GM23338 (cell line): Measurements from ENCODE around the gene CHST12. TPM values are rescaled to one million over a fixed set of nuclear protein-coding genes. Genes with fewer than 3 reads are reported as not detected.

Source experiments
- ATAC-seq: fragments of 200-7000 bp; cut with Tn5 transposase; 3 replicates; pipeline ENCODE4 v1.9.1; 2020
- DNase-seq: peaks from one replicate; pipeline ENCODE4 v3.0.0-alpha.2; 2015; ENCODE audit warnings: low spot score
- H2AFZ ChIP-seq: fragments of 200-600 bp; sonication (generic); 2 replicates; pipeline ENCODE4 v1.8.0; 2016; ENCODE audit warnings: antibody characterized with exemption, mild to moderate bottlenecking, moderate library complexity
- H3F3A ChIP-seq: fragments of 200-600 bp; sonication (generic); replicated peaks from 2 replicates; pipeline ENCODE4 v1.8.0; 2017; ENCODE audit warnings: antibody characterized with exemption, mixed run types, low read depth
- H3K27ac ChIP-seq: fragments of 200-600 bp; sonication (generic); 2 replicates; pipeline ENCODE4 v1.6.1; 2016; ENCODE audit warnings: low read depth
- H3K27me3 ChIP-seq: fragments of 200-600 bp; sonication (generic); 2 replicates; pipeline ENCODE4 v1.8.0; 2016; ENCODE audit warnings: mild to moderate bottlenecking, mixed run types, moderate library complexity; ENCODE audit not compliant: insufficient read depth
- H3K36me3 ChIP-seq: fragments of 200-600 bp; sonication (generic); 2 replicates; pipeline ENCODE4 v1.8.0; 2016; ENCODE audit warnings: mild to moderate bottlenecking; ENCODE audit not compliant: insufficient read depth
- H3K4me1 ChIP-seq: fragments of 200-600 bp; sonication (generic); 2 replicates; pipeline ENCODE4 v1.8.0; 2016; ENCODE audit warnings: mild to moderate bottlenecking, moderate library complexity; ENCODE audit not compliant: insufficient read depth
- H3K4me2 ChIP-seq: fragments of 200-600 bp; sonication (generic); 2 replicates; pipeline ENCODE4 v1.7.1; 2017; ENCODE audit warnings: mixed run types
- H3K4me3 ChIP-seq: fragments of 200-600 bp; sonication (generic); 2 replicates; pipeline ENCODE4 v1.6.1; 2016; ENCODE audit warnings: mixed run types
- H3K79me2 ChIP-seq: fragments of 200-600 bp; sonication (generic); replicated peaks from 2 replicates; pipeline ENCODE4 v1.8.0; 2017; ENCODE audit warnings: mild to moderate bottlenecking; ENCODE audit not compliant: insufficient read depth
- H3K9me2 ChIP-seq: fragments of 200-600 bp; sonication (generic); 2 replicates; pipeline ENCODE4 v1.8.0; 2017; ENCODE audit not compliant: insufficient read depth
- H4K20me1 ChIP-seq: fragments of 200-600 bp; sonication (generic); replicated peaks from 2 replicates; pipeline ENCODE4 v1.8.0; 2017; ENCODE audit warnings: mild to moderate bottlenecking; ENCODE audit not compliant: insufficient read depth
- H3K27ac Mint-ChIP-seq: 2 replicates; pipeline ENCODE4 v1.8.0; 2020; ENCODE audit warnings: inconsistent platforms, mild to moderate bottlenecking, moderate library complexity, mixed read lengths
- H3K27me3 Mint-ChIP-seq: 3 replicates; pipeline ENCODE4 v1.8.0; 2022; ENCODE audit warnings: low read depth, mild to moderate bottlenecking, moderate library complexity, mixed read lengths, inconsistent platforms; ENCODE audit not compliant: insufficient read depth, poor library complexity
- H3K36me3 Mint-ChIP-seq: 3 replicates; pipeline ENCODE4 v1.8.0; 2021; ENCODE audit warnings: low read depth, mild to moderate bottlenecking, inconsistent platforms, moderate library complexity, mixed read lengths
- H3K4me1 Mint-ChIP-seq: 3 replicates; pipeline ENCODE4 v1.8.0; 2020; ENCODE audit warnings: mild to moderate bottlenecking, inconsistent platforms, mixed read lengths
- H3K4me3 Mint-ChIP-seq: 3 replicates; pipeline ENCODE4 v1.8.0; 2021; ENCODE audit warnings: moderate library complexity, mild to moderate bottlenecking, inconsistent platforms, mixed read lengths
- H3K9me3 Mint-ChIP-seq: 3 replicates; pipeline ENCODE4 v1.8.0; 2020; ENCODE audit warnings: moderate library complexity, mild to moderate bottlenecking, inconsistent platforms, mixed read lengths
- CREB1 ChIP-seq: fragments of 250-450 bp; sonication (Bioruptor Pico); IDR thresholded peaks from 2 replicates; pipeline ENCODE4 v1.5.0; 2020; ENCODE audit warnings: low read depth, mild to moderate bottlenecking, moderate library complexity
- EZH2 ChIP-seq: fragments of 200-600 bp; sonication (generic); IDR thresholded peaks from one replicate; pipeline ENCODE4 v1.8.0; 2017; ENCODE audit warnings: antibody characterized with exemption, mild to moderate bottlenecking, low read depth; ENCODE audit not compliant: unreplicated experiment
- EZH2phosphoT487 ChIP-seq: fragments of 200-600 bp; sonication (generic); IDR thresholded peaks from one replicate; pipeline ENCODE4 v1.8.1; 2018; ENCODE audit warnings: antibody characterized with exemption; ENCODE audit not compliant: unreplicated experiment
- JUNB ChIP-seq: IDR thresholded peaks from one replicate; pipeline ENCODE4 v1.6.1; 2016; ENCODE audit warnings: antibody characterized with exemption; ENCODE audit not compliant: unreplicated experiment
- NANOG ChIP-seq: IDR thresholded peaks from 2 replicates; pipeline ENCODE4 v1.6.1; 2016; ENCODE audit warnings: antibody characterized with exemption, borderline replicate concordance
- POLR2AphosphoS5 ChIP-seq: IDR thresholded peaks from 2 replicates; pipeline ENCODE4 v1.6.1; 2016; ENCODE audit warnings: antibody characterized with exemption, low read depth
- STAT1 ChIP-seq: IDR thresholded peaks from one replicate; pipeline ENCODE4 v1.6.1; 2016; ENCODE audit warnings: antibody characterized with exemption; ENCODE audit not compliant: unreplicated experiment
- ZNF114 ChIP-seq: fragments of 250-450 bp; sonication (Bioruptor Pico); IDR thresholded peaks from 2 replicates; pipeline ENCODE4 v1.5.0; 2020; ENCODE audit warnings: mild to moderate bottlenecking, moderate library complexity
- ZNF331 ChIP-seq: fragments of 250-450 bp; sonication (Bioruptor Pico); IDR thresholded peaks from 2 replicates; pipeline ENCODE4 v1.5.0; 2020; ENCODE audit warnings: low read depth, mild to moderate bottlenecking, moderate library complexity
- polyA plus RNA-seq: library from polyadenylated mRNA; unstranded; fragments of >200 nt; fragmentation: Nextera tagmentation; extraction: Ambion mirVana; gene quantifications from 2 replicates; pipeline ENCODE4 v1.2.1, GENCODE V29; 2016
- total RNA-seq: library from RNA; depleted of rRNA; stranded (reverse); fragments of >200 nt; shearing (Covaris generic); gene quantifications from 2 replicates; pipeline ENCODE4 v1.2.3, GENCODE V29; 2014
- TF ChIP-seq, protein P1 (sequence below): IDR thresholded peaks from 2 replicates; pipeline ENCODE4 v1.6.1; 2016; ENCODE audit warnings: antibody characterized with exemption
- TF ChIP-seq, protein P2 (sequence below): fragments of 250-450 bp; sonication (Bioruptor Pico); IDR thresholded peaks from 2 replicates; pipeline ENCODE4 v1.5.0; 2020; ENCODE audit warnings: mild to moderate bottlenecking, moderate library complexity
- TF ChIP-seq, protein P3 (sequence below), 2 experiments: fragments of 200-600 bp in 1 of 2; sonication (generic) in 1 of 2; conservative IDR thresholded peaks; 2 replicates each; pipeline versions ENCODE4 v1.5.1 to v1.6.1; 2016 to 2017; ENCODE audit warnings: antibody characterized with exemption in 2 of 2, low read depth in 2 of 2, mild to moderate bottlenecking in 2 of 2, moderate library complexity in 1 of 2
- TF ChIP-seq, protein P4 (sequence below): IDR thresholded peaks from one replicate; pipeline ENCODE4 v1.6.1; 2018; ENCODE audit warnings: antibody characterized with exemption; ENCODE audit not compliant: unreplicated experiment

CHST12 gene
- total and polyA plus RNA-seq, 2 experiments from 2014 or later = 10.1 to 14.6 TPM

DNA sequence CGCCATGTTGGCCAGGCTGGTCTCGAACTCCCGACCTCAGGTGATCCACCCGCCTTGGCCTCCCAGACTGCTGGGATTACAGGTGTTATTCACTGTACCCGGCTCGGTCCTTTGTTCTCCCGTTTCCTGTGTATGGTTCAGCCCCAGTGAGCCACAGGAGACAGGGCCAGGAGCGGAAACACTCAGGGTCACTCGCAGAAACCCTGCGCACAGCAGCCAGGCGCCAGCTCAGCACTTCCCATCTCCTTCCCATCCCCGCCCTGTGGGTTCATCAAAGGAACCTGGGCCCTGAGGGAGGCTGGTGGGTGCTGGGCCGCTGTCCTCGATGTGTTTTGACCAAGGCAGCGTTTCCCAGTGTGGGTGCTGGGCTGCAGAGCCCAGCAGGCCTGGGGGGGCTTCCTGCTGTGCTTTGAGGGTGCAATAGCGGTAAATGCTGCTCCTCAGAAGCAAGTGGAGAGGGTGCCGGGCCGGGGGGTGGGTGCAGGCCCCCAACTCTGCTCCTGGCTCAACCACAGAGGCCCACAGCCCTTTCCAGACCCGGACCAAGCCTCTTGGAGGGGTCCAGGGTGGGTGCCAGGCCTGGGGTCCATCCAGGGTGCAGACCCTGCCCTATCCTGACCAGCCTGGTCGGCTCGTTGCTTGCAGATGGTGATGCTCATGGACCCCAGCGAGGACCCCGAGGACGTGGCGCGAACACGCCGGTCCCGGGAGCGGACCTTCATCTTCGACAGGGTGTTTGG, 15.3 kb upstream of the CHST12 start:
- Histone ChIP-seq H3K9me2 (no peaks in the 10 kb centered on the region), H3F3A (no peaks in the 10 kb centered on the region), H2AFZ (no peak overlapping the region), H4K20me1 (no peaks in the 10 kb centered on the region), H3K27ac (no peak overlapping the region), H3K27me3 (no peaks in the 10 kb centered on the region), H3K79me2 (no peaks in the 10 kb centered on the region), H3K36me3 (no peaks in the 10 kb centered on the region), H3K4me2 (no peak overlapping the region), H3K4me1 (no peaks in the 10 kb centered on the region), H3K4me3 (no peak overlapping the region)
- Mint-ChIP-seq H3K36me3 (peaks cover 3% of the 10 kb centered on the region; the same call in 1 of the 3 replicates), H3K9me3 (no peaks in the 10 kb centered on the region), H3K27ac (no peak overlapping the region), H3K4me3 (no peak overlapping the region), H3K4me1 (peaks cover 18% of the 10 kb centered on the region; the same call in 2 of the 3 replicates), H3K27me3 (peaks cover 18% of the 10 kb centered on the region)
- TF ChIP-seq CREB1 (CRISPR knock-in tag) (no peak), JUNB (no peak), ZNF331 (no peak), NANOG (no peak), STAT1 (no peak), ZNF114 (no peak), POLR2AphosphoS5 (no peak), EZH2 (no peak), EZH2phosphoT487 (no peak)
- TF ChIP-seq, protein P1, sequence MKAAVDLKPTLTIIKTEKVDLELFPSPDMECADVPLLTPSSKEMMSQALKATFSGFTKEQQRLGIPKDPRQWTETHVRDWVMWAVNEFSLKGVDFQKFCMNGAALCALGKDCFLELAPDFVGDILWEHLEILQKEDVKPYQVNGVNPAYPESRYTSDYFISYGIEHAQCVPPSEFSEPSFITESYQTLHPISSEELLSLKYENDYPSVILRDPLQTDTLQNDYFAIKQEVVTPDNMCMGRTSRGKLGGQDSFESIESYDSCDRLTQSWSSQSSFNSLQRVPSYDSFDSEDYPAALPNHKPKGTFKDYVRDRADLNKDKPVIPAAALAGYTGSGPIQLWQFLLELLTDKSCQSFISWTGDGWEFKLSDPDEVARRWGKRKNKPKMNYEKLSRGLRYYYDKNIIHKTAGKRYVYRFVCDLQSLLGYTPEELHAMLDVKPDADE = no peak
- TF ChIP-seq, protein P2, sequence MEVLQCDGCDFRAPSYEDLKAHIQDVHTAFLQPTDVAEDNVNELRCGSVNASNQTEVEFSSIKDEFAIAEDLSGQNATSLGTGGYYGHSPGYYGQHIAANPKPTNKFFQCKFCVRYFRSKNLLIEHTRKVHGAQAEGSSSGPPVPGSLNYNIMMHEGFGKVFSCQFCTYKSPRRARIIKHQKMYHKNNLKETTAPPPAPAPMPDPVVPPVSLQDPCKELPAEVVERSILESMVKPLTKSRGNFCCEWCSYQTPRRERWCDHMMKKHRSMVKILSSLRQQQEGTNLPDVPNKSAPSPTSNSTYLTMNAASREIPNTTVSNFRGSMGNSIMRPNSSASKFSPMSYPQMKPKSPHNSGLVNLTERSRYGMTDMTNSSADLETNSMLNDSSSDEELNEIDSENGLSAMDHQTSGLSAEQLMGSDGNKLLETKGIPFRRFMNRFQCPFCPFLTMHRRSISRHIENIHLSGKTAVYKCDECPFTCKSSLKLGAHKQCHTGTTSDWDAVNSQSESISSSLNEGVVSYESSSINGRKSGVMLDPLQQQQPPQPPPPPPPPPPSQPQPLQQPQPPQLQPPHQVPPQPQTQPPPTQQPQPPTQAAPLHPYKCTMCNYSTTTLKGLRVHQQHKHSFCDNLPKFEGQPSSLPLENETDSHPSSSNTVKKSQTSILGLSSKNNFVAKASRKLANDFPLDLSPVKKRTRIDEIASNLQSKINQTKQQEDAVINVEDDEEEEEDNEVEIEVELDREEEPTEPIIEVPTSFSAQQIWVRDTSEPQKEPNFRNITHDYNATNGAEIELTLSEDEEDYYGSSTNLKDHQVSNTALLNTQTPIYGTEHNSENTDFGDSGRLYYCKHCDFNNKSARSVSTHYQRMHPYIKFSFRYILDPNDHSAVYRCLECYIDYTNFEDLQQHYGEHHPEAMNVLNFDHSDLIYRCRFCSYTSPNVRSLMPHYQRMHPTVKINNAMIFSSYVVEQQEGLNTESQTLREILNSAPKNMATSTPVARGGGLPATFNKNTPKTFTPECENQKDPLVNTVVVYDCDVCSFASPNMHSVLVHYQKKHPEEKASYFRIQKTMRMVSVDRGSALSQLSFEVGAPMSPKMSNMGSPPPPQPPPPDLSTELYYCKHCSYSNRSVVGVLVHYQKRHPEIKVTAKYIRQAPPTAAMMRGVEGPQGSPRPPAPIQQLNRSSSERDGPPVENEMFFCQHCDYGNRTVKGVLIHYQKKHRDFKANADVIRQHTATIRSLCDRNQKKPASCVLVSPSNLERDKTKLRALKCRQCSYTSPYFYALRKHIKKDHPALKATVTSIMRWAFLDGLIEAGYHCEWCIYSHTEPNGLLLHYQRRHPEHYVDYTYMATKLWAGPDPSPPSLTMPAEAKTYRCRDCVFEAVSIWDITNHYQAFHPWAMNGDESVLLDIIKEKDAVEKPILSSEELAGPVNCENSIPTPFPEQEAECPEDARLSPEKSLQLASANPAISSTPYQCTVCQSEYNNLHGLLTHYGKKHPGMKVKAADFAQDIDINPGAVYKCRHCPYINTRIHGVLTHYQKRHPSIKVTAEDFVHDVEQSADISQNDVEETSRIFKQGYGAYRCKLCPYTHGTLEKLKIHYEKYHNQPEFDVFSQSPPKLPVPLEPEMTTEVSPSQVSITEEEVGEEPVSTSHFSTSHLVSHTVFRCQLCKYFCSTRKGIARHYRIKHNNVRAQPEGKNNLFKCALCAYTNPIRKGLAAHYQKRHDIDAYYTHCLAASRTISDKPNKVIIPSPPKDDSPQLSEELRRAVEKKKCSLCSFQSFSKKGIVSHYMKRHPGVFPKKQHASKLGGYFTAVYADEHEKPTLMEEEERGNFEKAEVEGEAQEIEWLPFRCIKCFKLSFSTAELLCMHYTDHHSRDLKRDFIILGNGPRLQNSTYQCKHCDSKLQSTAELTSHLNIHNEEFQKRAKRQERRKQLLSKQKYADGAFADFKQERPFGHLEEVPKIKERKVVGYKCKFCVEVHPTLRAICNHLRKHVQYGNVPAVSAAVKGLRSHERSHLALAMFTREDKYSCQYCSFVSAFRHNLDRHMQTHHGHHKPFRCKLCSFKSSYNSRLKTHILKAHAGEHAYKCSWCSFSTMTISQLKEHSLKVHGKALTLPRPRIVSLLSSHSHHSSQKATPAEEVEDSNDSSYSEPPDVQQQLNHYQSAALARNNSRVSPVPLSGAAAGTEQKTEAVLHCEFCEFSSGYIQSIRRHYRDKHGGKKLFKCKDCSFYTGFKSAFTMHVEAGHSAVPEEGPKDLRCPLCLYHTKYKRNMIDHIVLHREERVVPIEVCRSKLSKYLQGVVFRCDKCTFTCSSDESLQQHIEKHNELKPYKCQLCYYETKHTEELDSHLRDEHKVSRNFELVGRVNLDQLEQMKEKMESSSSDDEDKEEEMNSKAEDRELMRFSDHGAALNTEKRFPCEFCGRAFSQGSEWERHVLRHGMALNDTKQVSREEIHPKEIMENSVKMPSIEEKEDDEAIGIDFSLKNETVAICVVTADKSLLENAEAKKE (CRISPR knock-in tag) = no peak
- TF ChIP-seq, protein P3, sequence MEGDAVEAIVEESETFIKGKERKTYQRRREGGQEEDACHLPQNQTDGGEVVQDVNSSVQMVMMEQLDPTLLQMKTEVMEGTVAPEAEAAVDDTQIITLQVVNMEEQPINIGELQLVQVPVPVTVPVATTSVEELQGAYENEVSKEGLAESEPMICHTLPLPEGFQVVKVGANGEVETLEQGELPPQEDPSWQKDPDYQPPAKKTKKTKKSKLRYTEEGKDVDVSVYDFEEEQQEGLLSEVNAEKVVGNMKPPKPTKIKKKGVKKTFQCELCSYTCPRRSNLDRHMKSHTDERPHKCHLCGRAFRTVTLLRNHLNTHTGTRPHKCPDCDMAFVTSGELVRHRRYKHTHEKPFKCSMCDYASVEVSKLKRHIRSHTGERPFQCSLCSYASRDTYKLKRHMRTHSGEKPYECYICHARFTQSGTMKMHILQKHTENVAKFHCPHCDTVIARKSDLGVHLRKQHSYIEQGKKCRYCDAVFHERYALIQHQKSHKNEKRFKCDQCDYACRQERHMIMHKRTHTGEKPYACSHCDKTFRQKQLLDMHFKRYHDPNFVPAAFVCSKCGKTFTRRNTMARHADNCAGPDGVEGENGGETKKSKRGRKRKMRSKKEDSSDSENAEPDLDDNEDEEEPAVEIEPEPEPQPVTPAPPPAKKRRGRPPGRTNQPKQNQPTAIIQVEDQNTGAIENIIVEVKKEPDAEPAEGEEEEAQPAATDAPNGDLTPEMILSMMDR (conservative IDR thresholded peaks at IDR 0.05; ENCODE audit: low read depth in 2 of 2) = no peak
- TF ChIP-seq, protein P4, sequence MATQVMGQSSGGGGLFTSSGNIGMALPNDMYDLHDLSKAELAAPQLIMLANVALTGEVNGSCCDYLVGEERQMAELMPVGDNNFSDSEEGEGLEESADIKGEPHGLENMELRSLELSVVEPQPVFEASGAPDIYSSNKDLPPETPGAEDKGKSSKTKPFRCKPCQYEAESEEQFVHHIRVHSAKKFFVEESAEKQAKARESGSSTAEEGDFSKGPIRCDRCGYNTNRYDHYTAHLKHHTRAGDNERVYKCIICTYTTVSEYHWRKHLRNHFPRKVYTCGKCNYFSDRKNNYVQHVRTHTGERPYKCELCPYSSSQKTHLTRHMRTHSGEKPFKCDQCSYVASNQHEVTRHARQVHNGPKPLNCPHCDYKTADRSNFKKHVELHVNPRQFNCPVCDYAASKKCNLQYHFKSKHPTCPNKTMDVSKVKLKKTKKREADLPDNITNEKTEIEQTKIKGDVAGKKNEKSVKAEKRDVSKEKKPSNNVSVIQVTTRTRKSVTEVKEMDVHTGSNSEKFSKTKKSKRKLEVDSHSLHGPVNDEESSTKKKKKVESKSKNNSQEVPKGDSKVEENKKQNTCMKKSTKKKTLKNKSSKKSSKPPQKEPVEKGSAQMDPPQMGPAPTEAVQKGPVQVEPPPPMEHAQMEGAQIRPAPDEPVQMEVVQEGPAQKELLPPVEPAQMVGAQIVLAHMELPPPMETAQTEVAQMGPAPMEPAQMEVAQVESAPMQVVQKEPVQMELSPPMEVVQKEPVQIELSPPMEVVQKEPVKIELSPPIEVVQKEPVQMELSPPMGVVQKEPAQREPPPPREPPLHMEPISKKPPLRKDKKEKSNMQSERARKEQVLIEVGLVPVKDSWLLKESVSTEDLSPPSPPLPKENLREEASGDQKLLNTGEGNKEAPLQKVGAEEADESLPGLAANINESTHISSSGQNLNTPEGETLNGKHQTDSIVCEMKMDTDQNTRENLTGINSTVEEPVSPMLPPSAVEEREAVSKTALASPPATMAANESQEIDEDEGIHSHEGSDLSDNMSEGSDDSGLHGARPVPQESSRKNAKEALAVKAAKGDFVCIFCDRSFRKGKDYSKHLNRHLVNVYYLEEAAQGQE = no peak
- DNase-seq = no peak
- no peak for ATAC-seq
